Neuronal stem cell (in vitro differentiated cells): Measurements from ENCODE around the gene IL21R.

Experiments
- DNase-seq: peaks from one replicate; pipeline ENCODE4 v3.0.0-alpha.2; 2013; ENCODE audit warnings: low spot score
- H2AFZ ChIP-seq: one replicate; pipeline ENCODE4 v1.6.1; 2013; ENCODE audit warnings: mild to moderate bottlenecking, low read length, inconsistent platforms
- H2AK5ac ChIP-seq: 2 replicates; pipeline ENCODE4 v1.6.1; 2013; ENCODE audit warnings: low read depth, mild to moderate bottlenecking, inconsistent platforms, low read length, moderate library complexity, mixed read lengths
- H2BK120ac ChIP-seq: 2 replicates; pipeline ENCODE4 v1.6.1; 2013; ENCODE audit warnings: low read depth, mild to moderate bottlenecking, inconsistent platforms, low read length, moderate library complexity, mixed read lengths
- H2BK12ac ChIP-seq: one replicate; pipeline ENCODE4 v1.6.1; 2013; ENCODE audit warnings: low read length, inconsistent platforms
- H2BK15ac ChIP-seq: 2 replicates; pipeline ENCODE4 v1.6.1; 2013; ENCODE audit warnings: mild to moderate bottlenecking, low read length, inconsistent platforms, mixed read lengths
- H2BK5ac ChIP-seq: one replicate; pipeline ENCODE4 v1.6.1; 2013; ENCODE audit warnings: inconsistent platforms, mild to moderate bottlenecking, low read length, moderate library complexity
- H3K14ac ChIP-seq: one replicate; pipeline ENCODE4 v1.6.1; 2013; ENCODE audit warnings: low read length, inconsistent platforms
- H3K18ac ChIP-seq: 2 replicates; pipeline ENCODE4 v1.6.1; 2013; ENCODE audit warnings: low read length, inconsistent platforms
- H3K23ac ChIP-seq: 2 replicates; pipeline ENCODE4 v1.6.1; 2013; ENCODE audit warnings: low read depth, mild to moderate bottlenecking, mixed read lengths, low read length, inconsistent platforms; ENCODE audit not compliant: poor library complexity
- H3K27ac ChIP-seq: replicated peaks from 3 replicates; pipeline ENCODE4 v1.5.1; 2013; ENCODE audit warnings: low read length, inconsistent platforms
- H3K27me3 ChIP-seq, 3 experiments: 2 replicates each; pipeline ENCODE4 v1.6.1; 2013; ENCODE audit warnings: low read length in 3 of 3, mild to moderate bottlenecking in 2 of 3, inconsistent platforms in 1 of 3, low read depth in 1 of 3, mixed read lengths in 1 of 3, moderate library complexity in 1 of 3; ENCODE audit not compliant: control insufficient read depth in 3 of 3, insufficient read depth in 3 of 3
- H3K36me3 ChIP-seq, 2 donors: replicated peaks in 1 of 2; 2 replicates each; pipeline ENCODE4 v1.6.1; 2013; ENCODE audit warnings: low read length in 2 of 2; ENCODE audit not compliant: control insufficient read depth in 2 of 2, insufficient read depth in 2 of 2
- H3K4ac ChIP-seq: 2 replicates; pipeline ENCODE4 v1.6.1; 2013; ENCODE audit warnings: inconsistent platforms, mild to moderate bottlenecking, low read length, moderate library complexity
- H3K4me1 ChIP-seq, 2 donors: 1 replicate in 1 of 2; 2 replicates in 1 of 2; pipeline ENCODE4 v1.6.1; 2013; ENCODE audit warnings: low read length in 2 of 2, low read depth in 1 of 2; ENCODE audit not compliant: control insufficient read depth in 2 of 2, insufficient read depth in 1 of 2
- H3K4me2 ChIP-seq: one replicate; pipeline ENCODE4 v1.6.1; 2013; ENCODE audit warnings: mild to moderate bottlenecking, low read length, inconsistent platforms; ENCODE audit not compliant: insufficient read depth, poor library complexity, severe bottlenecking
- H3K4me3 ChIP-seq, 2 donors: 2 replicates each; pipeline ENCODE4 v1.5.1; 2013; ENCODE audit warnings: low read length in 2 of 2, mild to moderate bottlenecking in 2 of 2, inconsistent platforms in 1 of 2, moderate library complexity in 1 of 2
- H3K79me1 ChIP-seq: one replicate; pipeline ENCODE4 v1.6.1; 2013; ENCODE audit warnings: low read depth, mild to moderate bottlenecking, inconsistent platforms, low read length, moderate library complexity
- H3K9ac ChIP-seq: one replicate; pipeline ENCODE4 v1.6.1; 2013; ENCODE audit warnings: mild to moderate bottlenecking, low read depth, low read length, inconsistent platforms; ENCODE audit not compliant: poor library complexity
- H3K9me3 ChIP-seq, 2 donors: replicated peaks in 1 of 2; 2 replicates each; pipeline versions ENCODE3 to v1.6.1; 2013; ENCODE audit warnings: low read length in 2 of 2, mild to moderate bottlenecking in 2 of 2, inconsistent platforms in 1 of 2, low read depth in 1 of 2, mixed read lengths in 1 of 2, moderate library complexity in 1 of 2; ENCODE audit not compliant: control insufficient read depth in 2 of 2, insufficient read depth in 1 of 2
- H4K8ac ChIP-seq: one replicate; pipeline ENCODE4 v1.6.1; 2013; ENCODE audit warnings: low read depth, mild to moderate bottlenecking, inconsistent platforms, low read length, moderate library complexity
- H4K91ac ChIP-seq: one replicate; pipeline ENCODE4 v1.6.1; 2013; ENCODE audit warnings: low read length, low read depth, mild to moderate bottlenecking, inconsistent platforms; ENCODE audit not compliant: poor library complexity
- WGBS, 2 donors: extraction: QIAGEN DNeasy Blood & Tissue Kit; methylation state at CpG; one replicate each; pipeline ENCODE4 v1.1.7; 2013; ENCODE audit warnings: missing lambda C conversion rate in 2 of 2, mixed read lengths in 1 of 2; ENCODE audit not compliant: insufficient read length in 2 of 2, insufficient replicate concordance in 1 of 2; ENCODE audit errors: extremely low coverage in 2 of 2; 5-methylcytosine and 5-hydroxymethylcytosine counted together

The IL21R gene

DNA sequence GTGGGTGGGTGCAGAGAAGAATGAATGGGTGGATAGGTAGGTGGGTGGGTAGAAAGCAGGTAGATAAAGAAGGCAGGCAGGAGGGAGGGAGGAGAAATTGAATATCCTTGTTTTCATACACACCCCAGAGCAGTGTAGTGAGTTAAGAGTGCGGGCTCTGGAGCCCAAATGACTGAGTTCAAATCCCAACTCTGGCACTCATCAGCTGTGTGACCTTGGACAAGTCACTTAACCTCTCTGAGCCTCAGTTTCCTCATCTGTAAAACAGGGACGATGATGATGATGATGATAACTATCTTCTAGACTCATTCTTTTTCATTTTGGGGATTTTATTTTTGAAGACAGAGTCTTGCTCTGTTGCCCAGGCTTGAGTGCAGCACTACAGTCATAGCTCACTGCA lies 2.0 kb upstream of the IL21R start:
- Histone ChIP-seq H3K4me1 (peaks cover 3% of the 10 kb centered on the region in 2 donors), H3K27me3 (peaks cover 0 to 19% (median 0%) of the 10 kb centered on the region in 3 experiments), H3K23ac (no peak overlapping the region), H3K27ac (no peak overlapping the region), H2AFZ (no peak overlapping the region), H2AK5ac (no peak overlapping the region), H3K4me2 (no peak overlapping the region), H4K8ac (no peak overlapping the region), H2BK15ac (no peak overlapping the region), H3K36me3 (no peaks in the 10 kb centered on the region), H2BK120ac (no peak overlapping the region), H3K18ac (no peak overlapping the region), H2BK12ac (no peak overlapping the region), H2BK5ac (no peak overlapping the region), H4K91ac (no peak overlapping the region), H3K4ac (no peak overlapping the region), H3K4me3 (no peak overlapping the region), H3K79me1 (no peaks in the 10 kb centered on the region), H3K14ac (no peak overlapping the region), H3K9me3 (no peaks in the 10 kb centered on the region), H3K9ac (no peak overlapping the region)
- DNase-seq, result no peak
- WGBS, 2 donors, result no CpG with 5 or more reads among the region's 2 CpGs

DNA sequence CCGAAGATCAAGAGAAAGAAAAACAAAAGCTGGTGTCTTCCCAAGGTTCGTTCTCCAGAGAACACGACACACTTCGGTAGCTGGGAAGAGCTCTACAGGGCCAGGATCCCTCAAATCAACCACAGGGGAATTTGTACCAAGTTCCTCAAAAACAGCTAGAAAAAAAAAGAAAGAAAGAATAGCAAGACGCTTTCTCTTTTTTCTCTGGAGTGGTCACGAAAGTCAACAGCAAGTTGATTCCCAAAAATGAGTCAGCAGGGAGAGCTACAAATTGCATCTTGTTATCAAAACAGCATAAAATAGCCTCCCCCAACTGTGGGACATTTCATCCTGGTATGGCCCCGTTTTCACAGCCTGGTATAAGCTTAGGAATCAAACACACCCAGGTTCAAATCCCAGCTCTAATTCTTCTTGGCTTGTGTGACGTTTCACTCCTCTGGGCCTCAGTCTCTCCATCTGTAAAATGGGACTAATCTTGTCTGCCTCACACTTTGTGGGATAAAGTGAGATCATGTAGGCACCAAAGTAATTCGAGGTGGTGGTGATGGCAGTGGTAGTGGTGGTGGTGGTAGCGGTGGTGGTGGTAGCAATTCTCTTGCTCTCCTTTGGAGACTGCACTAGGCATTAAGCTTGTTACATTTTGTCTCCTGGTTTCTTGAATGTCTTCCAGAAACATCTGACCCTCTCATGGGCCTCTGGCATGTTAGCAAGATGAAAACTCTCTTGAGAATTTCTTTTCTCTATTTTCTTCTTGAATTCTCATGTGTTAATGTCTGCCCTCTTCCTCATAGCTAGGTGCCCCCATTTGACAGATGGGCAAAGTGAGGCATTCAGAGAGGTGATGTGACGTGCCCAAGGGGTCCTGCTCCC lies 988 bp upstream of the IL21R start:
- Histone ChIP-seq H3K4me1 (peaks cover 3 to 4% of the 10 kb centered on the region in 2 donors), H4K91ac (no peak overlapping the region), H3K4ac (no peak overlapping the region), H2BK12ac (no peak overlapping the region), H3K79me1 (no peaks in the 10 kb centered on the region), H2BK15ac (no peak overlapping the region), H3K18ac (no peak overlapping the region), H2BK120ac (no peak overlapping the region), H3K4me2 (no peak overlapping the region), H3K27ac (no peak overlapping the region), H3K23ac (no peak overlapping the region), H3K9ac (no peak overlapping the region), H3K27me3 (peaks cover 0 to 19% (median 0%) of the 10 kb centered on the region in 3 experiments), H2AFZ (no peak overlapping the region), H3K4me3 (no peak overlapping the region), H2AK5ac (no peak overlapping the region), H3K36me3 (no peaks in the 10 kb centered on the region), H3K9me3 (no peaks in the 10 kb centered on the region), H3K14ac (no peak overlapping the region), H4K8ac (no peak overlapping the region), H2BK5ac (no peak overlapping the region)
- no peak for DNase-seq
- no CpG with 5 or more reads among the region's 11 CpGs for WGBS, 2 donors

DNA sequence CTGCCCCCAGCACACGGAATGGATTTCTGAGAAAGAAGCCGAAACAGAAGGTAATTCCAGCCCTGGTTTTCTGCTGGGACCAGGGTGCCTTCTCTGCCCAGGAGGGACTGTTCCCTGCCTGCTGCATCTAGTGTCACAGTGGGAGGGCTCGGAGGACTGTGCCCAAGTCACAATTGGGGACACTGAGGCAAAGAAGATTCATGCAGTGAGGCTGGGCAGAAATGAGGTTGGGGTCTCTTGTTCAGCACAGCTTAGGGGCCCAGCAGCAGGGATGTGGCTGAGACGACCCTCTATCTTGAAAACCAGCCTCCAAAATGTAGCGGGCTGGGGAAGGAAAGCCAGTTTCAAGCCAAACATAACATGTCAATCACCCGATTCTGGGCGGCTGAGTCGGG lies 592 bp downstream of the IL21R start:
- Histone ChIP-seq H3K27me3 (peaks cover 0 to 19% (median 0%) of the 10 kb centered on the region in 3 experiments), H2AFZ (no peak overlapping the region), H3K4me3 (no peak overlapping the region), H3K36me3 (no peaks in the 10 kb centered on the region), H3K14ac (no peak overlapping the region), H2AK5ac (peak overlapping the region; percentile 53), H3K9me3 (no peaks in the 10 kb centered on the region), H3K4ac (no peak overlapping the region), H2BK15ac (no peak overlapping the region), H3K4me2 (no peak overlapping the region), H3K23ac (no peak overlapping the region), H3K18ac (peak overlapping the region; percentile 27), H4K8ac (no peak overlapping the region), H2BK12ac (peak overlapping the region; percentile 46), H3K27ac (no peak overlapping the region), H3K4me1 (peaks cover 6 to 7% of the 10 kb centered on the region in 2 donors), H3K9ac (peak overlapping the region; percentile 12), H2BK5ac (peak overlapping the region; percentile 62), H4K91ac (no peak overlapping the region), H2BK120ac (no peak overlapping the region), H3K79me1 (no peaks in the 10 kb centered on the region)
- no peak for DNase-seq
- no CpG with 5 or more reads among the region's 8 CpGs for WGBS, 2 donors

DNA sequence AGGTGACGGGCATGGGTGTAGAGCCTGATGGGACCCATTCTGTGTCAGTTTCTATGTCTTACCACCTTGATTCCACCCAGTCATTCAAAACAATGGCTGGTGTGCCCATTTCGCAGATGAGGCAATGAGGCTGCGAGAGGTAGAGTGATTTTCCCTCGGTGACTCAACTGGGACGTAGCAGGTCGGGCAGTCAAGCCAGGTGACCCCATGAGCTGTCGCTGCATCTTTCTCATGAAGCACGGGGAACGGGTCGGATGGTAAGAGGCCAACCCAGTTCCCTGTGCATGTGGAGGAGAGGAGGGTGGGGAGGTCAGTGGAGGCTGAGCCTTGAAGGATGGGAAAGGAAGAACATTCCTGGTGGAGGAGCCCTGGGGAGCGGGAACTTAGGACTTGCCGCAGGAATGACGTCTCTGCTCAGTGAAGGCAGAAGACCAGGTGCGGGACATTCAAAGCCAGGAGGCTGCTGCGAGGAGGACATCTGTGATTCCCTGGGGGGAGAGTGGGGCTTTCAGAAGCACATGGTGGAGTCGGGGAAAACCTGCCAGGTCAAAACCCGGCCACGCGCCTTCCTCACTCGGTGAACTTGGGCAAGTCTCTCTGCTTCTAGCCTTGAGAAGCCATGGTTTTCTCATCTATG lies 1.1 kb downstream of the IL21R start:
- no peaks in the 10 kb centered on the region for H3K79me1 ChIP-seq
- H2BK15ac ChIP-seq, result no peak overlapping the region
- H3K4me1 ChIP-seq, result peaks cover 6 to 7% of the 10 kb centered on the region in 2 donors
- H3K4ac ChIP-seq, result no peak overlapping the region
- H3K14ac ChIP-seq, result no peak overlapping the region
- no peaks in the 10 kb centered on the region for H3K36me3 ChIP-seq
- H2BK120ac ChIP-seq, result no peak overlapping the region
- H3K9me3 ChIP-seq, result no peaks in the 10 kb centered on the region
- no peak overlapping the region for H2BK12ac ChIP-seq
- no peak overlapping the region for H2AK5ac ChIP-seq
- H2BK5ac ChIP-seq, result no peak overlapping the region
- no CpG with 5 or more reads among the region's 20 CpGs for WGBS, 2 donors
- no peak overlapping the region for H3K4me2 ChIP-seq
- no peak overlapping the region for H3K27ac ChIP-seq
- H4K8ac ChIP-seq, result no peak overlapping the region
- no peak overlapping the region for H4K91ac ChIP-seq
- no peak overlapping the region for H3K9ac ChIP-seq
- no peak for DNase-seq
- peak overlapping the region; percentile 45 for H3K23ac ChIP-seq
- no peak overlapping the region for H2AFZ ChIP-seq
- H3K4me3 ChIP-seq, result no peak overlapping the region
- peak overlapping the region; percentile 17 for H3K18ac ChIP-seq
- H3K27me3 ChIP-seq, result peaks cover 0 to 19% (median 0%) of the 10 kb centered on the region in 3 experiments
